IPS-18a (cell line): Measurements from ENCODE around the gene TMEM45A.
"Not testable (repeated sequence)": the region's sequence is repeated elsewhere in the genome, so short reads cannot be mapped to it uniquely, and the experiment has no call there.

Experiments
- H3K27ac ChIP-seq: one replicate; pipeline ENCODE4 v1.5.1; 2013; ENCODE audit warnings: low read length
- H3K27me3 ChIP-seq: one replicate; pipeline ENCODE4 v1.6.1; 2013; ENCODE audit warnings: mild to moderate bottlenecking, low read length; ENCODE audit not compliant: control insufficient read depth, insufficient read depth
- H3K36me3 ChIP-seq: one replicate; pipeline ENCODE4 v1.6.1; 2013; ENCODE audit warnings: low read depth, low read length; ENCODE audit not compliant: control insufficient read depth
- H3K4me1 ChIP-seq: one replicate; pipeline ENCODE4 v1.6.1; 2013; ENCODE audit warnings: low read depth, low read length; ENCODE audit not compliant: control insufficient read depth
- H3K4me3 ChIP-seq: one replicate; pipeline ENCODE4 v1.5.1; 2013; ENCODE audit warnings: low read length
- H3K9ac ChIP-seq: one replicate; pipeline ENCODE4 v1.6.1; 2013; ENCODE audit warnings: mild to moderate bottlenecking, low read length, moderate library complexity
- H3K9me3 ChIP-seq: one replicate; pipeline ENCODE4 v1.6.1; 2013; ENCODE audit warnings: low read depth, low read length; ENCODE audit not compliant: control insufficient read depth

TMEM45A gene, protein sequence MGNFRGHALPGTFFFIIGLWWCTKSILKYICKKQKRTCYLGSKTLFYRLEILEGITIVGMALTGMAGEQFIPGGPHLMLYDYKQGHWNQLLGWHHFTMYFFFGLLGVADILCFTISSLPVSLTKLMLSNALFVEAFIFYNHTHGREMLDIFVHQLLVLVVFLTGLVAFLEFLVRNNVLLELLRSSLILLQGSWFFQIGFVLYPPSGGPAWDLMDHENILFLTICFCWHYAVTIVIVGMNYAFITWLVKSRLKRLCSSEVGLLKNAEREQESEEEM

DNA sequence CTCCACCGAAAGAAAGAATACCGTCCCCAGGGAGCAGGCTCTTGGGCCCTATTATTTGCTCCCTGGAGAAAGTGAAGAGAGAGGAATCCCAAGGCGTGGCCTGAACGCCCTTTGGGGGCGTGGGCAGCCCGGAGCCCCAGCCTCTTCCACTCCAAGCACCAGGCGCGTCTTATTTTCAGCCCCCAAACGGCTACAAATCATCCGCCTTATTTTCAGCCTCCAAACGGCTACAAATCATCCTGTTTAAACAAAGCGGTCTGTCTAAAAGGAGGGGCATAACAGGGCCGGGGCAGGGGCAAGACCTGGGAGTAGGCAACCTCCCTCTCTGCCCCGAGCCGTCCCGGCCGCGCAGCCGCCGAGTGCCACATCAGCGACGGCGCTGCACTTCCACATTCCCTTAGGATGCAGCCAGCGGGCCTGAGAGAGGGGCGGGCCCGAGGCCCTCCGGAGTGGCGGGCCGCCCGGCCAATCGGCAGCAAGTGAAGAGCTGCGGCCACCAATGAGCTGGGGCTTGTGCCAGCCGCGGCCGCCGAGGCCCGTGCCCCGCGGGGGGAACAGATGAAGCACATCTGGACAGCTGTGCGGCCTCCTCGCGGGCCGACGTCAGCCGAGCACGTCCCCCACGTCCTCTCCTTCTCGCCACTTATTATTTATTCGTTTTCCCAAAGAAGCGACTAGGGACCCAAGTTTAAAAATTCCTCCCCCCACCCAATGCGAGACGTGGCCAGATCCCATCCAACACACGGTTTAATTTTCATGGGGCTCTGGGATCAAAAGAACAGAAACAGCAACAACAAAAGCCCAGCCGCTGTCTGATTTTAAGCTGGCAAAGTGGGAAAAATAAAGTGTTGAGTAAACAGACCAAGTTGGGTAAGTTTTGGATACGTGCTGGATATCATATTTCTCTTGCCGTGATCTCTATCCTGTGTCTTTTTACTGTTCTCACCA, at the start of gene TMEM45A:
Gene TMEM45A, plus strand, starts transcription at position 561 of the 948 bp plus-strand sequence. CDS start 62,593 bp downstream, outside the sequence.
- H3K36me3 ChIP-seq: no peaks in the 10 kb centered on the region
- peak within 1 kb of the TSS; percentile 60 for H3K9ac ChIP-seq
- H3K4me3 ChIP-seq: peak within 1 kb of the TSS; percentile 81
- H3K27me3 ChIP-seq: no peaks in the 10 kb centered on the region
- H3K9me3 ChIP-seq: no peaks in the 10 kb centered on the region
- no peak within 1 kb of the TSS for H3K27ac ChIP-seq
- peaks cover 7% of the 10 kb centered on the region for H3K4me1 ChIP-seq

GRCh38 chr3:100443690-100444089, 48.7 kb upstream of the TMEM45A start:
- peaks cover 28% of the 10 kb centered on the region for H3K9me3 ChIP-seq
- no peaks in the 10 kb centered on the region for H3K27me3 ChIP-seq
- H3K4me1 ChIP-seq: no peaks in the 10 kb centered on the region
- no peaks in the 10 kb centered on the region for H3K36me3 ChIP-seq
- H3K27ac ChIP-seq: no peak overlapping the region
- no peak overlapping the region for H3K4me3 ChIP-seq
- H3K9ac ChIP-seq: no peak overlapping the region

- H3K36me3 ChIP-seq, H3K9ac ChIP-seq, H3K27ac ChIP-seq, H3K4me3 ChIP-seq, H3K27me3 ChIP-seq: not testable (repeated sequence)
- H3K4me1 ChIP-seq: peaks cover 22% of the 10 kb centered on the region
- H3K9me3 ChIP-seq: peaks cover 28% of the 10 kb centered on the region
Measured at GRCh38 chr3:100447067-100447466, 45.4 kb upstream of the TMEM45A start.

- H3K9me3 ChIP-seq: peaks cover 23% of the 10 kb centered on the region
Measured at GRCh38 chr3:100448079-100448478, 44.3 kb upstream of the TMEM45A start.

GRCh38 chr3:100449214-100449613, 43.2 kb upstream of the TMEM45A start:
- Histone ChIP-seq H3K4me1 (peaks cover 22% of the 10 kb centered on the region), H3K4me3 (no peak overlapping the region), H3K9ac (no peak overlapping the region), H3K27ac (no peak overlapping the region), H3K9me3 (peaks cover 14% of the 10 kb centered on the region), H3K27me3 (no peaks in the 10 kb centered on the region), H3K36me3 (no peaks in the 10 kb centered on the region)

More at GRCh38 chr3:100448079-100448478, 44.3 kb upstream of the TMEM45A start:
- Histone ChIP-seq H3K4me1 (peaks cover 22% of the 10 kb centered on the region), H3K27ac (no peak overlapping the region), H3K36me3 (no peaks in the 10 kb centered on the region), H3K4me3 (no peak overlapping the region), H3K27me3 (no peaks in the 10 kb centered on the region), H3K9ac (no peak overlapping the region)

GRCh38 chr3:100454677-100455076, 37.7 kb upstream of the TMEM45A start:
- Histone ChIP-seq H3K36me3 (no peaks in the 10 kb centered on the region), H3K9ac (no peak overlapping the region), H3K27ac (no peak overlapping the region)

GRCh38 chr3:100455841-100456550, 36.4 kb upstream of the TMEM45A start:
- H3K27me3 ChIP-seq: no peaks in the 10 kb centered on the region
- H3K27ac ChIP-seq: no peak overlapping the region
- H3K4me1 ChIP-seq: peaks cover 9% of the 10 kb centered on the region
- H3K36me3 ChIP-seq: no peaks in the 10 kb centered on the region
- no peak overlapping the region for H3K4me3 ChIP-seq
- H3K9ac ChIP-seq: no peak overlapping the region
- H3K9me3 ChIP-seq: no peaks in the 10 kb centered on the region

More at GRCh38 chr3:100454677-100455076, 37.7 kb upstream of the TMEM45A start:
- no peaks in the 10 kb centered on the region for H3K27me3 ChIP-seq
- H3K4me3 ChIP-seq: no peak overlapping the region
- H3K4me1 ChIP-seq: peaks cover 17% of the 10 kb centered on the region
- H3K9me3 ChIP-seq: no peaks in the 10 kb centered on the region

GRCh38 chr3:100456745-100457144, 35.7 kb upstream of the TMEM45A start:
- no peaks in the 10 kb centered on the region for H3K27me3 ChIP-seq
- H3K9ac ChIP-seq: no peak overlapping the region
- no peak overlapping the region for H3K4me3 ChIP-seq
- no peaks in the 10 kb centered on the region for H3K9me3 ChIP-seq
- no peak overlapping the region for H3K27ac ChIP-seq
- H3K36me3 ChIP-seq: no peaks in the 10 kb centered on the region
- H3K4me1 ChIP-seq: peaks cover 2% of the 10 kb centered on the region

GRCh38 chr3:100457811-100458210, 34.6 kb upstream of the TMEM45A start:
- H3K9ac ChIP-seq: no peak overlapping the region
- H3K4me3 ChIP-seq: no peak overlapping the region
- no peak overlapping the region for H3K27ac ChIP-seq
- H3K27me3 ChIP-seq: no peaks in the 10 kb centered on the region
- H3K9me3 ChIP-seq: no peaks in the 10 kb centered on the region
- H3K4me1 ChIP-seq: no peaks in the 10 kb centered on the region
- no peaks in the 10 kb centered on the region for H3K36me3 ChIP-seq

DNA sequence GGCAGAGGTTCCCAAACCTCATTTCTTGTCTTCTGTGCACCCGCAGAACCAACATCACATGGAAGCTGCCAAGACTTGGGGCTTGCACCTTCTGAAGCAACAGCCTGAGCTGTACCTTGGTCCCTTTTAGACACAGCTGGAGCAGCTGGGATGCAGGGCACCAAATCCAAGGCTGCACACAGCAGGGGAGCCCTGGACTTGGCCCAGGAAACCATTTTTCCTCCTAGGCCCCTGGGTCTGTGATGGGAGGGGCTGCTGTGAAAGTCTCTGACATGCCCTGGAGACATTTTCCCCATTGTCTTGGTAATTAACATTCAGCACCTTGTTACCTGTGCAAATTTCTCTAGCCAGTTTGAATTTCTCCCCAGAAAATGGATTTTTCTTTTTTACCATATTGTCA, 33.6 kb upstream of the TMEM45A start:
- no peak overlapping the region for H3K4me3 ChIP-seq
- H3K36me3 ChIP-seq: no peaks in the 10 kb centered on the region
- H3K27me3 ChIP-seq: no peaks in the 10 kb centered on the region
- no peak overlapping the region for H3K27ac ChIP-seq
- H3K9me3 ChIP-seq: no peaks in the 10 kb centered on the region
- no peak overlapping the region for H3K9ac ChIP-seq
- no peaks in the 10 kb centered on the region for H3K4me1 ChIP-seq

- H3K4me3 ChIP-seq: no peak overlapping the region
- no peak overlapping the region for H3K27ac ChIP-seq
- H3K36me3 ChIP-seq: no peaks in the 10 kb centered on the region
Measured at GRCh38 chr3:100463002-100463401, 29.4 kb upstream of the TMEM45A start.

More at GRCh38 chr3:100463002-100463401, 29.4 kb upstream of the TMEM45A start:
- no peak overlapping the region for H3K9ac ChIP-seq
- no peaks in the 10 kb centered on the region for H3K4me1 ChIP-seq
- peaks cover 13% of the 10 kb centered on the region for H3K9me3 ChIP-seq
- no peaks in the 10 kb centered on the region for H3K27me3 ChIP-seq
